GM12864 (cell line): ENCODE data around the gene ZSWIM3.

Experiments used
- DNase-seq: peaks from one replicate; pipeline ENCODE4 v3.0.0-alpha.2; 2011; ENCODE audit warnings: low read depth
- H3K4me3 ChIP-seq: 2 replicates; pipeline ENCODE4 v1.5.1; 2011; ENCODE audit warnings: mild to moderate bottlenecking, low read depth, low read length, control low read depth
- TF ChIP-seq, protein P1 (sequence below): IDR thresholded peaks from 2 replicates; pipeline ENCODE4 v1.5.1; 2011; ENCODE audit warnings: low read depth, mild to moderate bottlenecking, moderate library complexity, low read length, control low read depth, inconsistent platforms; ENCODE audit errors: missing control alignments

The ZSWIM3 gene

DNA sequence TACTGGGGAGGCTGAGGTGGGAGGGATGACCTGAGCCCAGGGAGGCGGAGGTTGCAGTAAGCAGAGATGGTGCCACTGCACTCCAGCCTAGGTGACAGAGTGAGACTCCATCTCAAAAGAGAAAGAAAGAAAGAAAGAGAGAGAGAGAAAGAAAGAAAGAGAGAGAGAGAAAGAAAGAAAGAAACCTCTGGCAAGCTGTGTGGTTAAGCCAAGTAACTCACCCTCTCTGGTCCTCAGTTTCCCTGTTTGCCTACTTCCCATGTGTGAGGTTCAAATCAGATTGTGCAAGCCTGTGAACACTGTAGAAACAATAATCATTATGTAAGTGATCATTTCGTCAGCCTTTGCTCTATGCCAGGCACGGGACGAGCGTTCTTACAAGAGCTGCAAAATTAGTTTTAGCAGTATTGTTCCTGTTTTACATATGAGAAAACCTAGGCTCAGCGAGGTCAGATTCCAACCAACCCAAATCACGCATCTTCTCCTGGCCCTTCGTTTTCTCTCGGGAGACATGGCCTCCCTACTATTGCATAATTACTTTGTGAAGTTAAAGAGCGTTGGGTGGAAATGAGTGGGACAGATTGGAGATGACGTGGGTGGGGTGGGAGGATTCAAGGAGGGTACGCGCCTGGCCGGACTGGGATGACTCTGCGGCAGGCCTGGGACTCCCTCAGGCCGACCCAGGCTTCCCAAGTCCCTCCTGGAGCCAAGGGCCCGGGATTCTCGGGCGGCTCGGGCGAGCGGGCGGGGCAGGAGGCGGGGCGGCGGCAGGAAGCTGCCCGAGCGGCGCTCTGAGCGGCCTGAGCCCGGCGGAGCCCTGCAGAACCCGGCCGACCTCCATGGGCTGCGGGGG lies 24.2 kb upstream of the ZSWIM3 start, which contains the start of gene SNX21:
Gene SNX21 (plus strand): TSS at position 770 of the 853 bp plus-strand sequence. CDS start 121 bp downstream, outside the sequence.
- DNase-seq = no peak
- peak within 1 kb of the TSS; percentile 61 for H3K4me3 ChIP-seq

DNA sequence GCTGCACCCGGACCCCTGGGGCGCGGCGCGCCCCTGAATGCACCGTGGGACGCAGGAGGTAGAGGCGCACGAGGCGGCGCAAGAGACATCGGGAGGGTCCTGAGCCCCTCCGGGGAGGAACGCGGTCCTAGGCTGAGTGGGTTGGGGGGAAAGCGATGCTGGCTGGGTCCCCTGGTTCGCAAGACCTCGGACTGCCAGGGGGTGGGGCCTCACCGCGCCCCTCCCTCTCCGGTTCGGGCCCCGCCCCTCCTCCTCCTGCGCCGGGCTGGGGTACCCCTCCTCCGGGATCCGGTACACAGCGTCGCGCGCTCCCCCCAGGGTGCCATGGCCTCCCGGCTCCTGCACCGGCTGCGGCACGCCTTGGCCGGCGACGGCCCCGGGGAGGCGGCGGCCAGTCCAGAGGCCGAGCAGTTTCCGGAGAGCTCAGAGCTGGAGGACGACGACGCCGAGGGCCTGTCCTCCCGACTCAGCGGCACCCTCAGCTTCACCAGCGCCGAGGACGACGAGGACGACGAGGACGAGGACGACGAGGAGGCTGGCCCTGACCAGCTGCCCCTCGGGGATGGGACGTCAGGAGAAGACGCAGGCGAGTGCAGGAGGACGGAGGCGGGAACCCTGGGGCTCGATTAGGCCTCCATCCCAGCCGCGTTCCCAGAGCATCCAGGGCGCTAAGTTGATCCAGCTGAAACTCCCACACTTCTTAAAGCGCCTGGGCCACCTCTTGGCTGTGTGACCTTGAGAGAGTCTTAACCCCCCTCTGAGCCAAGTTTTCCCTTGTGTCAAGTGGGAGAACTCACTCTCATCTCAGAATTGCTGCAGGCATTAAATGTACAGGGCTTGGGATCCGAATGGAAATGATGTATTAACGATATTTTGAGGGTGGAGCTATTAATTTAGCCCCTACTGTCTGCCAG lies 23.3 kb upstream of the ZSWIM3 start:
- peak overlapping the region; percentile 61 for H3K4me3 ChIP-seq
- no peak for DNase-seq
- TF ChIP-seq, protein P1, sequence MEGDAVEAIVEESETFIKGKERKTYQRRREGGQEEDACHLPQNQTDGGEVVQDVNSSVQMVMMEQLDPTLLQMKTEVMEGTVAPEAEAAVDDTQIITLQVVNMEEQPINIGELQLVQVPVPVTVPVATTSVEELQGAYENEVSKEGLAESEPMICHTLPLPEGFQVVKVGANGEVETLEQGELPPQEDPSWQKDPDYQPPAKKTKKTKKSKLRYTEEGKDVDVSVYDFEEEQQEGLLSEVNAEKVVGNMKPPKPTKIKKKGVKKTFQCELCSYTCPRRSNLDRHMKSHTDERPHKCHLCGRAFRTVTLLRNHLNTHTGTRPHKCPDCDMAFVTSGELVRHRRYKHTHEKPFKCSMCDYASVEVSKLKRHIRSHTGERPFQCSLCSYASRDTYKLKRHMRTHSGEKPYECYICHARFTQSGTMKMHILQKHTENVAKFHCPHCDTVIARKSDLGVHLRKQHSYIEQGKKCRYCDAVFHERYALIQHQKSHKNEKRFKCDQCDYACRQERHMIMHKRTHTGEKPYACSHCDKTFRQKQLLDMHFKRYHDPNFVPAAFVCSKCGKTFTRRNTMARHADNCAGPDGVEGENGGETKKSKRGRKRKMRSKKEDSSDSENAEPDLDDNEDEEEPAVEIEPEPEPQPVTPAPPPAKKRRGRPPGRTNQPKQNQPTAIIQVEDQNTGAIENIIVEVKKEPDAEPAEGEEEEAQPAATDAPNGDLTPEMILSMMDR = no peak

More for the DNA sequence above, 24.2 kb upstream of the ZSWIM3 start, which contains the start of gene SNX21:
- TF ChIP-seq, protein P1 = no peak

DNA sequence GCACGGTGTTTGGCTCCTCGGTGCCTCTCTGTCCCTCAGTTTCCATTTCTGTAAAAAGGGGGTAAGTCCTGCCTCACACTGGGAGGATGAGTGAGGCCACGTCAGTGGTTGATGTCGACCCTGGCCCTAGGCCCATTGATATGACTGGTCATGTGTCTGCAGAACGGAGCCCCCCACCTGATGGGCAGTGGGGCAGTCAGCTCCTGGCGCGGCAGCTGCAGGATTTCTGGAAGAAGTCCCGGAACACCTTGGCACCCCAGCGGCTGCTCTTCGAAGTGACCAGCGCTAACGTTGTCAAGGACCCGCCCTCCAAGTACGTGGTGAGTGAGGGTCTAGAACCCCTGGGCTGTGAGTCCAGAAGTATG lies 22.6 kb upstream of the ZSWIM3 start:
- DNase-seq = no peak
- H3K4me3 ChIP-seq = no peak overlapping the region
- TF ChIP-seq, protein P1 = no peak

DNA sequence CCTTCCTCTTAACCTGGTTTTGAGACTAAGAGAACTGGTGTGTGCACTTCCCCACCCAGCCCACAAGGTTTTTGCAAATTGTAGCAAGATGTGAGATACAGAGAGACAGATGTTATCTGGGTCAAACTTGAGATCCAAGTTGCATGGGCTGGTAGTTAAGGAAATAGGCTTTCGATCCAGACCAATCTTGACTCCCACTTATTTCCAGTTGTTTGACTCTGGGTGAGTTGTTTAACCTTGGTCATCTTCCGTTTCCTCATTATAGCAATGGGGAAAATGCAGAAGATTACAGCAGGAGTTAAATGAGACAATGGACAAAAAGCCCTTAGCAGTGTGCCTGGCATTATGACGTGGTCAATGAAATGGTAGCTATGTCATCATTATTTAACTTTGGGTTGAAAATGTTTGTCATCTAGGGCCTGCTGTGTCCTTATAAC lies 22.1 kb upstream of the ZSWIM3 start:
- TF ChIP-seq, protein P1 = peak; percentile 14
- no peak for DNase-seq
- no peak overlapping the region for H3K4me3 ChIP-seq

DNA sequence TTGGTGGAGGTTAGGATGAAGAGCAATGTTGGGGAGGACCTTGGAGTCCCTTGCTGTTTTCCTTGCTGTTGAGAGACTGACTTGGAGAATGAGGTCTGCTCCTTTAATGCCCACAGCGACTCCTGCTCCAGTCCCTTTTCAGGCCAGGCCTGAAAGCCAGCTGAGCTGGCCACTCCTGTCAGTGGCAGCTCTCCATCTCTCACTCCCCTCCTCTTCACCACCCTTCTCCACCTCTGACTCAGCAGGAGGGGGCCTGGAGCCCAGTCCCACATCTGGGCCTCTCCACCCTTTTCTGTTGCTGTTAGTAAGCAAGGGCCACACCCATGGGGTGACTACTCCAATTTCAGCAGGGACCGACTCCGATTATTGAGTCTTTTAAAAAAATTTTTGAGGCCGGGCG lies 21.6 kb upstream of the ZSWIM3 start:
- no peak for DNase-seq
- TF ChIP-seq, protein P1 = no peak
- no peak overlapping the region for H3K4me3 ChIP-seq

DNA sequence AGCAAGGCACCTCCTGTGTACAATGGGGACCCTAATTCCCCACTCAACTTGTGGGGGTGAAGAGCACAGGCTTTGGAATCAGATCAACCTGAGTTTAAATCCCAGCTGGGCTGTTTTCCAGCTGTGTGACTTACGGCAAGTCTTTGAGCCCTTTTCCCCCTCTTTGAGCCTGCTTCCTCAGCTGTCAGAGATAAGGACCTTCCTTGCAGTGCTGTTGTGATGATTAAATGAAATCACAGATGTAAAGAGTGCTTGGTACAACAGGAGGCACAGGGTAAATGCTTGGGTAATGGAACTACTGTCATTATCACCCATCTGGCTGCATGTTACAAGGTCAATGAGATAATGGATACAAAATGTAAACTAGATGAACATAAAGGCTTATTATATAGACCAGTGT lies 20.6 kb upstream of the ZSWIM3 start:
- TF ChIP-seq, protein P1 = no peak
- no peak for DNase-seq
- H3K4me3 ChIP-seq = no peak overlapping the region
